ENCODE data around the gene FANCD2.
"Not testable (repeated sequence)": the region's sequence is repeated elsewhere in the genome, so short reads cannot be mapped to it uniquely, and the experiment has no call there.

DNA sequence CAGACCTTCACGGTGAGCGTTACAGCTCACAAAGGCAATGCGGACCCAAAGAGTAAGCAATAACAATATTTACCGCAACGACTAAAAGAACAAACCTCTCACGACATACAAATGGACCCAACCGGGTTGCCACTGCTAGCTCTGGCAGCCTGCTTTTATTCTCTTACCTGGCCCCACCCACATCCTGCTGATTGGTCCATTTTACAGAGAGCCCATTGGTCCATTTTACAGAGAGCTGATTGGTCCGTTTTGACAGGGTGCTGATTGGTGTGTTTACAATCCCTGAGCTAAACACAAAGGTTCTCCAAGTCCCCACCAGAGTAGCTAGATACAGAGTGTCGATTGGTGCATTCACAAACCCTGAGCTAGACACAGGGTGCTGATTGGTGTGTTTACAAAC lies 109.6 kb downstream of the FANCD2 start:
- TF ChIP-seq, protein P1, sequence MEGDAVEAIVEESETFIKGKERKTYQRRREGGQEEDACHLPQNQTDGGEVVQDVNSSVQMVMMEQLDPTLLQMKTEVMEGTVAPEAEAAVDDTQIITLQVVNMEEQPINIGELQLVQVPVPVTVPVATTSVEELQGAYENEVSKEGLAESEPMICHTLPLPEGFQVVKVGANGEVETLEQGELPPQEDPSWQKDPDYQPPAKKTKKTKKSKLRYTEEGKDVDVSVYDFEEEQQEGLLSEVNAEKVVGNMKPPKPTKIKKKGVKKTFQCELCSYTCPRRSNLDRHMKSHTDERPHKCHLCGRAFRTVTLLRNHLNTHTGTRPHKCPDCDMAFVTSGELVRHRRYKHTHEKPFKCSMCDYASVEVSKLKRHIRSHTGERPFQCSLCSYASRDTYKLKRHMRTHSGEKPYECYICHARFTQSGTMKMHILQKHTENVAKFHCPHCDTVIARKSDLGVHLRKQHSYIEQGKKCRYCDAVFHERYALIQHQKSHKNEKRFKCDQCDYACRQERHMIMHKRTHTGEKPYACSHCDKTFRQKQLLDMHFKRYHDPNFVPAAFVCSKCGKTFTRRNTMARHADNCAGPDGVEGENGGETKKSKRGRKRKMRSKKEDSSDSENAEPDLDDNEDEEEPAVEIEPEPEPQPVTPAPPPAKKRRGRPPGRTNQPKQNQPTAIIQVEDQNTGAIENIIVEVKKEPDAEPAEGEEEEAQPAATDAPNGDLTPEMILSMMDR (IDR thresholded peaks at IDR 0.05) = not testable (repeated sequence)
- TF ChIP-seq ZFX (IDR thresholded peaks at IDR 0.05; ENCODE audit: borderline replicate concordance) = not testable (repeated sequence)
